Measurements from ENCODE around the gene BACE2. TPM values are rescaled to one million over a fixed set of nuclear protein-coding genes. Genes with fewer than 3 reads are reported as not detected.
"Not testable (repeated sequence)": the region's sequence is repeated elsewhere in the genome, so short reads cannot be mapped to it uniquely, and the experiment has no call there.

BACE2 gene
- total RNA-seq, 2 experiments from 2014 or later: not detected

GRCh38 chr21:41195311-41195710 is 27.4 kb downstream of the BACE2 start:
- no peaks in the 10 kb centered on the region for H4K20me1 ChIP-seq (ENCODE audit: insufficient read depth, low read length)
- TF ChIP-seq CTCF (conservative IDR thresholded peaks at IDR 0.05; ENCODE audit: low read length): no peak
- TF ChIP-seq EZH2phosphoT487 (IDR thresholded peaks at IDR 0.05; ENCODE audit: borderline replicate concordance, low read depth, low read length): no peak
- no peak for DNase-seq (ENCODE audit: low spot score)
- H2AFZ ChIP-seq (ENCODE audit: low read length): no peak overlapping the region
- no peaks in the 10 kb centered on the region for H3K4me1 ChIP-seq (ENCODE audit: insufficient read depth, low read length, poor library complexity, severe bottlenecking)
- no peaks in the 10 kb centered on the region for H3K79me2 ChIP-seq (ENCODE audit: insufficient read depth, low read depth, low read length)
- CTCF ChIA-PET (ENCODE audit: unreplicated experiment): no interaction called here
- POLR2A ChIA-PET: no interaction called here
- no peak overlapping the region for H3K27ac ChIP-seq (ENCODE audit: low read depth, low read length, poor library complexity, severe bottlenecking)
- BruUV-seq (replicated peaks): no TSS peak
- intact Hi-C loops (cut with micrococcal nuclease; ENCODE audit: unreplicated experiment): no loop called here
- no peaks in the 10 kb centered on the region for H3K9me2 ChIP-seq (ENCODE audit: insufficient read depth, low read length)
- no peak overlapping the region for H3K4me3 ChIP-seq (ENCODE audit: low read depth, low read length, poor library complexity, severe bottlenecking)
- no peaks in the 10 kb centered on the region for H3K36me3 ChIP-seq (ENCODE audit: insufficient read depth, low read length)
- H3K9me3 ChIP-seq (ENCODE audit: low read length): no peaks in the 10 kb centered on the region
- H3K4me2 ChIP-seq (ENCODE audit: low read length): no peak overlapping the region

GRCh38 chr21:41196993-41197392 is 29.0 kb downstream of the BACE2 start:
- H3K9me3 ChIP-seq (ENCODE audit: low read length): no peaks in the 10 kb centered on the region
- no peaks in the 10 kb centered on the region for H3K36me3 ChIP-seq (ENCODE audit: insufficient read depth, low read length)
- no peak for DNase-seq (ENCODE audit: low spot score)
- H3K27ac ChIP-seq (ENCODE audit: low read depth, low read length, poor library complexity, severe bottlenecking): no peak overlapping the region
- no peak overlapping the region for H3K4me3 ChIP-seq (ENCODE audit: low read depth, low read length, poor library complexity, severe bottlenecking)
- H2AFZ ChIP-seq (ENCODE audit: low read length): no peak overlapping the region
- no peak overlapping the region for H3K4me2 ChIP-seq (ENCODE audit: low read length)
- H3K9me2 ChIP-seq (ENCODE audit: insufficient read depth, low read length): no peaks in the 10 kb centered on the region
- H3K4me1 ChIP-seq (ENCODE audit: insufficient read depth, low read length, poor library complexity, severe bottlenecking): no peaks in the 10 kb centered on the region
- POLR2A ChIA-PET: no interaction called here
- intact Hi-C loops (cut with micrococcal nuclease; ENCODE audit: unreplicated experiment): no loop called here
- no peaks in the 10 kb centered on the region for H3K79me2 ChIP-seq (ENCODE audit: insufficient read depth, low read depth, low read length)
- no peak for TF ChIP-seq EZH2phosphoT487 (IDR thresholded peaks at IDR 0.05; ENCODE audit: borderline replicate concordance, low read depth, low read length)
- no peak for TF ChIP-seq CTCF (conservative IDR thresholded peaks at IDR 0.05; ENCODE audit: low read length)
- CTCF ChIA-PET (ENCODE audit: unreplicated experiment): no interaction called here
- no peaks in the 10 kb centered on the region for H4K20me1 ChIP-seq (ENCODE audit: insufficient read depth, low read length)
- no TSS peak for BruUV-seq (replicated peaks)

- no peak overlapping the region for H3K4me3 ChIP-seq (ENCODE audit: low read depth, low read length, poor library complexity, severe bottlenecking)
- no peaks in the 10 kb centered on the region for H3K9me3 ChIP-seq (ENCODE audit: low read length)
- no peaks in the 10 kb centered on the region for H4K20me1 ChIP-seq (ENCODE audit: insufficient read depth, low read length)
- H3K4me1 ChIP-seq (ENCODE audit: insufficient read depth, low read length, poor library complexity, severe bottlenecking): no peaks in the 10 kb centered on the region
- POLR2A ChIA-PET: no interaction called here
- H2AFZ ChIP-seq (ENCODE audit: low read length): no peak overlapping the region
- H3K27ac ChIP-seq (ENCODE audit: low read depth, low read length, poor library complexity, severe bottlenecking): no peak overlapping the region
- DNase-seq (ENCODE audit: low spot score): no peak
- intact Hi-C loops (cut with micrococcal nuclease; ENCODE audit: unreplicated experiment): no loop called here
- no peaks in the 10 kb centered on the region for H3K79me2 ChIP-seq (ENCODE audit: insufficient read depth, low read depth, low read length)
- no peak for TF ChIP-seq EZH2phosphoT487 (IDR thresholded peaks at IDR 0.05; ENCODE audit: borderline replicate concordance, low read depth, low read length)
- no peak for TF ChIP-seq CTCF (conservative IDR thresholded peaks at IDR 0.05; ENCODE audit: low read length)
- CTCF ChIA-PET (ENCODE audit: unreplicated experiment): no interaction called here
- H3K9me2 ChIP-seq (ENCODE audit: insufficient read depth, low read length): no peaks in the 10 kb centered on the region
- no peak overlapping the region for H3K4me2 ChIP-seq (ENCODE audit: low read length)
- no peaks in the 10 kb centered on the region for H3K36me3 ChIP-seq (ENCODE audit: insufficient read depth, low read length)
- BruUV-seq (replicated peaks): no TSS peak
Observed at GRCh38 chr21:41197582-41197981, 29.6 kb downstream of the BACE2 start.

GRCh38 chr21:41198647-41199046 is 30.7 kb downstream of the BACE2 start:
- H2AFZ ChIP-seq (ENCODE audit: low read length); H3K9me3 ChIP-seq (ENCODE audit: low read length); intact Hi-C loops (cut with micrococcal nuclease; ENCODE audit: unreplicated experiment); H3K9me2 ChIP-seq (ENCODE audit: insufficient read depth, low read length); H3K79me2 ChIP-seq (ENCODE audit: insufficient read depth, low read depth, low read length); H3K36me3 ChIP-seq (ENCODE audit: insufficient read depth, low read length); H3K4me3 ChIP-seq (ENCODE audit: low read depth, low read length, poor library complexity, severe bottlenecking); H3K4me2 ChIP-seq (ENCODE audit: low read length); H3K4me1 ChIP-seq (ENCODE audit: insufficient read depth, low read length, poor library complexity, severe bottlenecking); DNase-seq (ENCODE audit: low spot score); POLR2A ChIA-PET; CTCF ChIA-PET (ENCODE audit: unreplicated experiment); H4K20me1 ChIP-seq (ENCODE audit: insufficient read depth, low read length); H3K27ac ChIP-seq (ENCODE audit: low read depth, low read length, poor library complexity, severe bottlenecking); BruUV-seq (replicated peaks): not testable (repeated sequence)

Measured in OCI-LY7 (cell line).